ENCODE results near the gene TDRD5.

Gene TDRD5

DNA sequence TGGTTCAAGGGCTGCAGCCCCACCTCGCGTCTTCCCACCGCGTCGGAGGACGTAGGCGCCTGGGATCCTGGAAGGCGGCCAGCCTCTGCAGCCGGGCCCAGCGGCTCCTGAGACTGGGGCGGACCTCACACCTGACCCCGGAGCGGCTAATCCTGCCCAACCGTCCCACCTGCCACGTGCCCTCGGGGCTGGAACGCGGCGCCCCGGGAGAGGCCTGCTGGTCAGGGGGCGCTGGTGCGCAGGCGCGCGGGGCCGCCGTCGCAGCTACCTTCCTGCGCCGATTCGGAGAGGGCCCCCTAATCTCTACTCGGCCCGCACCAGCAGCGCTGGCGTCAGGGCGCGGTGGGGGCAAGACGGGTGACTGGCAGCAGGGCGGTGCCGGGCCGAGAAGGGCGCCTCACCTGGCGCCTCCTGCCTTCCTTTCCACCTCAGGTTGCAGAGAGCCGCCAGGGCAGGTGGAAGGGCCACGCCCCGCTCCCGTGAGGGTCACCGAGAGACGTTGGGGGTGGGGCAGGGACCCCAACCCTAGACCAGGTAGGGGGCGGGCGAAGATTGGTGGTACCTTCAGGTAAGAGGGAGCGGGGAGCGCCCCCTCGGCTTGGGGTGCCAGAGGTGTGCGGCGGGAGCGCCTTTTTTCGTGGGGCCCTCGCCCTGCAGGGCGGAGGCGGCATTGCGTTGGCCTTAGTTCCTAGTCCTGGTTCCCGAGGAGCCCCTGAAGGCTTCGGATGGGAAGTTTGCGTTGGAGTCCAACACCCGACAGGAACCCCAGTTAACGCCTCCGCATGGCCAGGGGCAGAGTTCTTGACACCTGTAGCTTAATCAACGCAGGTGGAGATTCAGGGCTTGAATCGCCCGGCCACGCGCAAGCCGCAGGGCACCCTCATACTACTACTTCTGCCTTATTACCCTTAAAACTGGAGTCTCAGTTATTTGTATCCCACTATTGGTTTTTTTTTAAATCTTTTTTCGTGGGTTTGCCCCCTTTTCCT, at the start of gene TDRD5:
TSS of gene TDRD5 (plus strand) at position 241 of the 989 bp plus-strand sequence. CDS start 784 bp downstream, outside the sequence.
- peak; percentile 91 for DNase-seq

- DNase-seq = no peak
Measured at GRCh38 chr1:179545321-179545720, 46.3 kb upstream of the TDRD5 start.

DNA sequence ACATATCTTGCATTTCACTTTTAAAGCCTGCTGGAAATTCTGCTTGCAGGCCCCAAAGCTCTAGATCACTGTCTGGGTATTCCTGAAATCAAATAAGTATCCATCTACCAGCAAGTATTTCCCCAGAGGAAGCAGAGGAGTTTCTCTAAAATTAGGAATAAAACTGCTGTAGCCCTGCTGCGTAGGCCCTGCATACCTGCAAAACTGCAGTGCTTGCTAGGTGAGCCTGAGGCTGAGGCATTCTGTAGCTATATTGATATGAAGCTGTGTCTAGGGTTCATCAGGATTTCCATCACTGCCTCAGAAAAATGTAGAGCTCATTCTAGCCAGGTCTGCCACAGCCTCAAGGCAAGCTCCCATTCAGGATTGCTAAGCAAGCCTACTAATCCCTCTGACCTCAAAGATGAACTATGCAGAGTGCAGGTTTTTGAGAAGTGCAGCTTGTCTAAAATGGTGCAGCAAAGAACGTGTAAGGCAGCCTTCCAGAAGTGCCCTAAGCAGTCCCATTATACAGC, 44.6 kb upstream of the TDRD5 start:
- no peak for DNase-seq

DNA sequence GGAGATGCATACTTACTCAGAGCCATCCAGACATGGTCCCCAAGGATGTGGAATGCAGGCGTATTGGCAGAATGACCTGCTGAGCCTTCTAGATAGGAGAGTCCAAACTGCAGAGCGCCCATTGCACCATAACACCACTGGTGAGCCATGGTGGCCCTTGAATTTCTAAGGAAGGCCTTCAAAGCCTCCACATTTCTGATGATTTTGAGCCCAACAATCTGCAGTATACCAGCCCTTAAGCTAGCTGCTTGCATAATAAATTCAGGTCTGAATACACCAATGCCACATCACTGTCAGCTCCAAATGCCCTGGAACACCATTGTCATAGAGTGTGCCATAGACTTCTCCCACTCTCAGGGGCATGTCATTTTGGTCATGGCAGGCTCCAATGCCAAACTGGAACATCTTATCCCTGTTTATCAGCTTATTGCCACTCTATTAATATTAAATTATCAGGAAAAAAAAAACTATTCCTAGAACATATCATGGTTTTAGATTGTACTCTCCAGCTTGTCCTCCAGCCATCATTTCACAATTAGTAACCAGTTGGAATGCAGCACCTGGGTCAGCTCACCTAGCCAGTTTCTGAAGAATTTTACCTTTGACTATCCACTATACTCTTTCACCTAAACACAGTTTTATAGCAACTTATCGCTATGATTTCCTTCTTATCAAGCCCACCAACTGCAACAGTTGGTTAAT, 42.8 kb upstream of the TDRD5 start:
- DNase-seq = no peak

GRCh38 chr1:179549368-179549700, 42.3 kb upstream of the TDRD5 start:
- no peak for DNase-seq

DNA sequence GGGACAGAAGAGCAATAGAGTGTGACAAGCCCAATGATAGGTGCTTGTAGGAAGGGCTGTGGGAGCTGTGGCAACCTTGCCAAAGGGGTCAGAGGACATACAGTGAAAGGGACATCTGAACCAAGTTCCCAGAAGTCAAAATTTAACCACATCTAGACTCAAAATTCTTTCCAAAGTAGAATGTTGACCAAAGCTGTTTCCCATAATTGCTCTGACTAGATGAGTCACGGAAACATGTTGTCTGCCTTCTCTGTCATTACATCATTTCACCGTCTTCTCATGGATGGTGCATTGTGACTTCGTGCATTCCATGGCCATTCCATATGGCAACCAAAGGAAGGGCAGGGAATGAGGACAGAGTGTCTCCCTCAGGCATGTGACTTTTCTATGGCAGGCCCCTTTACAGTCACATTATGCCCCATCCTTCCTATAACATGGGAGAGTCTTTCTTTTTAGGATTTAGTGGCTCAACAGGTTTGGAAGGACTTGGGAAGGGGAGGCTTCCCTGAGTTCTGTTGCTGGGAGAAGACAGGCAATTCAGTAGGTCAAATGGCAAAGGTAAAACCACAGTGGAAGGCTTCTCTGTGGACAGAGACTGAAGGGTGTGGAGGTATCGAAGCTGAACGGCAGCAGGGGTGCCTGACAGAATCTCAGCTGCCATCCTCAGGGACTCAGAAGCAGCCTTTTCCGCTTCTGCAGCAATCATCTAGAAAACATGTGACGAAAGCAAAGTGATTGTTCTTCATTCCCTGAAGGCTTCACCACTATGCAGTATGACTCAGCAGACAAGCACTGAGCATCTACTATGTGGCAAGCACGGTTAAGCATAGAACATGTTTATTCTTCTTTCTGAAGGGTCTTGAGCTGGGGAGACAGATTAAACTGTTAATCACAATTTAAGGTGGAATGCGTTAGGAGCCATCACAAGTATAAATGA, 40.6 kb upstream of the TDRD5 start:
- peak; percentile 25 for DNase-seq

- no peak for DNase-seq
Measured at GRCh38 chr1:179554427-179554826, 37.2 kb upstream of the TDRD5 start.

DNA sequence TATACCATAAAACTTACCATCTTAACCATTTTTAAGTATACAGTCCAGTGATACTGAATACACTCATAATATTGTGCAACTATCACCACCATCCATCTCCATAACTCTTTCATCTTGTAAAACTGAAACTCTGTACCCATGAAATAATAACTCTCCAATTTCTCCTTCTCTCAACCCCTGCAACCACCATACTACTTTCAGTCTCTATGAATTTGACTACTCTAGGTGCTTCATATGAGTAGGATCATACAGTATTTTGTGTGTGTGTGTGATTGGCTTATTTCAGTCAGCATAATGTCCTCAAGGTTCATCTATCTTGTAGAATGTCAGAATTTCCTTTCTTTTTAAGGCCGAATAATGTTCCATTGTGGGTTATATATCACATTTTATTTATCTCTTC, 33.6 kb upstream of the TDRD5 start:
- no peak for DNase-seq

DNA sequence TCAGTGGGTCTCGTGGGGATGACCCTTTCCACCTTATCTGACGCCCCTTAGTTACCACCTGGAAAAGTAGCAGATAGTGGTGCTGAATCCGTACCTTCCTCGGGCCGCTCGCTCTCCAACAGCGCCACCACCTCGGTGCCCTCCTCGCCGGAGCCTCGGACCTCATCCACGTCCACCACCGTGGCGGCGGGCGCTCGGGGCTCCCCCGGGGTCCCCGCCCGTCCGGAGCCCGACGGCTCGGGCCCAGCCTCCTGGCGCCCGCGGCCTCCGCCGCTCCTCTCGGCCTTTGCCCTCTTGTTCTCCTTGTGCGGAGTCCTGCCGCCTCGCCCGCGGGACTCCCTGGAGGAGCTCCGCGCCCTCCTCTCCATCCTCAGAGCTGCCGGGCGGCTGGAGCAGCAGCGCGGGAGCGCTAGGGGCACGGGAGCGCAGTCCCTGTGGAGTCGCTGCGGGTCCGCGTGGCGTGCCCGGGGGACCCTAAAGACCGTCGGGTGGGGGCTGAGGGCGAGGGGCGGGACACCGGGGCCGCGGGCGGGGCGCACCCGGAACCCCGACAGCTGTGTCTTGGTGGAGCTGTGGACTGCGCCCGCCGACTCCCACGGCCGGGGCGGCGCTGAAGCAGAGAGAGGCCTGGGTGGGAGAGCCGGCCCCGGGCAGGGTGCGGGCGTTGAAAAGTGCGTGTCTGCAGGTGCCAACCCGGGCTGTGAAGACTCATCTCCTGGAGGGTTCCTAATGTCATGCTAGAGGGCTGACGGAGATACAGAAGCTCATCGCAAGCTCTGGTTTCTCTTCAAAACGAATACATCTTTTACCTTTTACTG, 15.9 kb upstream of the TDRD5 start, which contains the start of gene NPHS2:
TSS of gene NPHS2 (minus strand) at position 452 of the 818 bp plus-strand sequence. CDS start at position 368, 84 bp downstream.
- peak; percentile 51 for DNase-seq

GRCh38 chr1:179576509-179576908, 15.1 kb upstream of the TDRD5 start:
- DNase-seq = no peak

- DNase-seq = no peak
Measured at GRCh38 chr1:179583771-179584320, 7.8 kb upstream of the TDRD5 start.

- DNase-seq = peak; percentile 93
Measured at GRCh38 chr1:179586107-179586823, 5.4 kb upstream of the TDRD5 start.

DNA sequence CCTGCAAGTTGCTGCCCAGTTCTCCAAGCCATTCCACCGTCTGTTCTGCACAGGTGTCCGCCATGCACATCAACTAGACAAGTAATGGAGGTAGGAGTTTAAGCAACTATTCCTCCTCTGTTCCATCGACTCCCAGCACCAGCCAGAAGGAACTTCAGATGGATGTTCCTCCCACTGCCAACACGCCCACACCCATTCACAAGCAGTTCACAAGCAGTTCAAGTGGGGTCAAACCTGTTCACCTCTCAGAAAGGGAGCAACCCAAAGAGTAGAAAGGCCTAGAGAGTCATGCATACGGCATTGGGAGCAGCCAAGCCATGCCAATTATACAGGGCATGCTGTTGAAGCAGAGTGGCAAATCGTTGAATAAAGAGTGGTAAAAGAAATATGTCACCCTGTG, 4.3 kb upstream of the TDRD5 start:
- no peak for DNase-seq

DNA sequence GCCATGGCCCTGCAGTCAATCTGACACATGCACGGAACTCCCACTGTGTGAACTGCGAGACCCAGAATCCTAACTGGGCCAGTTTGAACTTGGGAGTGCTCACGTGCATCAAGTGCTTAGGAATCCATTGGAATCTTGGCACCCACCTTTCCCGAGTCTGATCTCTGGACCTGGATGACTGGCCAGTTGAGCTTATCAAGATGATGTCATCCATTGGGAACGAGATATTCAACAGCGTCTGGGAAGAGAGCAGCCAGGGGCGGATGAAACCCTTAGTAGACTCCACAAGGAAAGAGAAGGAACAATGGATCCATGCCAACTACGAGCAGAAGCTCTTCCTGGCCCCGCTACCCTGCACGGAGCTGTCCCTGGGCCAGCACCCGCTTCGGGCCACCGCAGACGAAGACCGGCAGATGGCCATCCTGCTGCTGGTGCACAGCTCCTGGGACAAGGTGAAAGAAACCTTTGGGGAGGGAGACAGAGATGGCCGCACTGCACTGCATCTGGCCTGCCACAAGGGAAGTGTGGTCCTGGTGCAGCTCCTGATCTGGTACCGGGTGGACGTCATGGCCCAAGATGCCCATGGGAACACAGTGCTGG, 3.1 kb upstream of the TDRD5 start:
- no peak for DNase-seq

DNA sequence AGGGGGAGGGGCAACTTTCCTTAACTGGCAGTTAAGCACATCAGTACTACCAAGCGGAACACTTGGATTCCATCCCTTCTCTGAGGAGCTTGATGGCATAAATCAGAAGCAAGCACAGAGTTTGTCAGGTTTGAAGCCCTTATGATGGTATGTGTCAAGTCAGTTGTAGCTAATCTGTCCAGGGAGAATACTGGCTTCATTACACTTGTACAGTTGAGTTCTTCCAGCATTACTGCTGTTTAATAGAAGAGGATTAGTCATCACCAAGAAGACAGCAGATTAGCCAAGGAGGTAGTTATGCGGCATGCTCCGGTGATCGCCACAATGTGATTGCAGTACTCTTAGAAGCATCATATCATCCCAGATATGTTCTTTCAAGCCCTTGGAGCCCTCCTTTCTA, 2.1 kb upstream of the TDRD5 start:
- DNase-seq = no peak

DNA sequence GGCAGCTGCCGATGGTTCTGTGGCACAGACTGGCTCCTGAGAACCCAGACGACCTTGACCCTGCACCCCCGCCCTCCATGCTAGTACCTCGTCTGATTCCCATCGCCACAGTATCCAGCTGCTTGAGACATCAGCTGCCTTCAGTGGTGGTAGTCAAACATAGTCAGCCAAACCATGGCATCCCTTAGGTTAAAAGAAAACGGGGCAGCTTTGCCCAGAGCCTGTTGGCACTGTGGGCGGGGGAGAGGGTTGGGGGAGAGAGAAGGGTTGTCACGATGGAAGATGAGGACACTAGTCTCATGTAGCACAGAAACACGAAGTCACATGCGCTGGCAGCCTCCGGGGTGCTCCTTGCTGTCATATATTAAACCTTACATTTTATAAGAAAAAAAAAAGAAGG, 961 bp upstream of the TDRD5 start:
- no peak for DNase-seq

DNA sequence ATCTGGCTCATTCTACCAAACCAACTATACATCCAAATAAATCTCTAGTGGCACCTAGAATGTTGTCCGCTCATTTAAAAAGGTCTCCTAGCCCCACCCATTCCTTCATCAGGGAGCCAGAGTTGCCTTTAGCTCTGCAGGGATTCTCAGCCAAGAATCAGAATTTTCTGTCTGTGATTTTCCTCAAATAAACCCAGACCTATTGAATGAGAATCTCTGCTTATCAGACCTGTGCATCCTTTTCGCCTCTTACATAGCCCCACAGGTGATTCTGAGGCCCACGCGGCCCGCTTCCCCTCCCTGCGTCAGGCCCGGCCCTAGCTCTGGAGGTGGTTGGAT, 410 bp upstream of the TDRD5 start:
- DNase-seq = no peak

DNA sequence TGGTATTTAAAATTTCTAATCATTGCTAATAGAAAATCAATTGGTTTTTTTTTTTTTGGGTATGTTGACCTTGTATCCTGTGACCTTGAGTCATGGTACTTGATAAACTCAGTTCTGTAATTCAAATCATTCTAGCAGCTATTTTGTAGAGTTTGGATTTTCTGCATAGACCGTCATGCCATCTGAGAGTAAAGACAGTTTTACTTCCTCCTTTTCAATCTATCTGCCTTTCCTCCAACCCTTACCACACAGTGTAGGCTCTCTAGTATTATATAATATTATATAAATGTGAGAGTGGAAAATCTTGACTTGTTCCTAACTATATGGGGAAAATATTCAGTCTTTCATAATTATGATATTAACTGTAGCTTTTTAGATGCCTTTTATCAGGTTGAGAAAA, 7.0 kb downstream of the TDRD5 start:
- DNase-seq = no peak

GRCh38 chr1:179599623-179600249, 8.1 kb downstream of the TDRD5 start:
- peak; percentile 87 for DNase-seq

DNA sequence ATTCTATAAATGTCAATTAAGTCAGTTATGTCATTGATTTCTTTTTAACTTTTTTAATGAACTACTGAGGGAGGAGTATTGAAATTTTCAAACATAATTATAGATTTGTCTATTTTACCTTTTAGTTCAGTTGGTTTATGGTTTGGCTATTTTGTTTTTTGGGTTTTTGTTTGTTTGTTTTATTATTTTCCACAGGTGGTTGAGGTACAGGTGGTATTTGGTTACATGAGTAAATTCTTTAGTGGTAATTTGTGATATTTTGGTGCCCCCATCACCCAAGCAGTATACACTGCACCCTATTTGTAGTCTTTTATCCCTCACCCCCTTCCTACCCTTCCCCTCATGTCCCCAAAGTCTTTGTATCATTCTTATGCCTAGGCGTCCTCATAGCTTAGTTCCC, 9.5 kb downstream of the TDRD5 start:
- DNase-seq = no peak

Measured in DMS53 (cell line).